GM21390 (cell line): Measurements from ENCODE around the gene MVP.
"Not testable (repeated sequence)": the region's sequence is repeated elsewhere in the genome, so short reads cannot be mapped to it uniquely, and the experiment has no call there.

Experiments used
- ATAC-seq: cut with Tn5 transposase; IDR thresholded peaks from one replicate; pipeline ENCODE4 v1.9.1; 2021; ENCODE audit not compliant: unreplicated experiment

The MVP gene

GRCh38 chr16:29815032-29815721 lies 5.1 kb upstream of the MVP start:
- no peak for ATAC-seq

DNA sequence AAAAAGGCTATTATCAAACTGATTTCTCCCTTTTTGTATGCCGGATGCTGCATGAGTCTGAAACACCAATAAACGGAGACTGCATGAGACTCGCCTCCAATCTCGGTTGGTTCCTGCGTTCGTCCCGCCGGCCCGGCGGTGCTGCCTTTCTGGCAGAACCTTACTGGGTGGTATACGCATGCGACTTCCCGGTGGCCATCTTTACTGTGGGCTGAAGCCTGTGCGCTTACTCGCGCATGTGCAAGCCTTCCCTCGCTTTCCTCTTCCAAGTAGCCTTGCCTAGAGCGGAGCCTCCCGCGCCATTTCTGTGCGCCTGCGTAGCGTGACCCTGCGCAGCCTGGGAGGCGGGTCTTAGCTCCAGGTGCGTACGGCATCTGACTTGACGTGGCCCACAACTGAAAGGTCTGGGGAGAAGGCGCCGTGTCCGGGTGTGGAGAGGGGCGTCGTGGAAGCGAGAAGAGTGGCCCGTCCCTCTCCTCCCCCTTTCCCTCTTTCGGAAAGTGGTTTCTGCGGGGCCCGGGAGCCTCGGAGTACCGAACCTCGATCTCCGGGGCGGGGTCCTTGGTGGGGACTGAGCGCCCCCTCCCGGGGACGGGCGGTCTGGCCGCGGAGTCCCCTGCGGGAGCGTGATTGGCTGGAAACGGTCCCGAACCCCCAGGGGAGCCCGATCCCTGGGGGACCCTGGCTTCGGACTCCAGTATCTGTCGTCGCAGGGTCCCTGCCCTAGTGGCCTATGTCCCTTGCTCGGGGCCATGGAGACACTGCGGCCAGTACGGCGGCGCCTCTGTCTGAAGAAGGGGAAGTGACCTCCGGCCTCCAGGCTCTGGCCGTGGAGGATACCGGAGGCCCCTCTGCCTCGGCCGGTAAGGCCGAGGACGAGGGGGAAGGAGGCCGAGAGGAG lies 4.2 kb upstream of the MVP start, which contains the start of gene PAGR1:
Gene PAGR1, plus strand, starts transcription at position 360 of the 901 bp plus-strand sequence. Its CDS starts 374 bp downstream, at position 734.
- peak; percentile 52 for ATAC-seq

GRCh38 chr16:29816694-29817441 lies 3.4 kb upstream of the MVP start:
- peak; percentile 12 for ATAC-seq

GRCh38 chr16:29818082-29818481 lies 2.2 kb upstream of the MVP start:
- ATAC-seq, result no peak

GRCh38 chr16:29819506-29819905 lies 756 bp upstream of the MVP start:
- ATAC-seq, result no peak

DNA sequence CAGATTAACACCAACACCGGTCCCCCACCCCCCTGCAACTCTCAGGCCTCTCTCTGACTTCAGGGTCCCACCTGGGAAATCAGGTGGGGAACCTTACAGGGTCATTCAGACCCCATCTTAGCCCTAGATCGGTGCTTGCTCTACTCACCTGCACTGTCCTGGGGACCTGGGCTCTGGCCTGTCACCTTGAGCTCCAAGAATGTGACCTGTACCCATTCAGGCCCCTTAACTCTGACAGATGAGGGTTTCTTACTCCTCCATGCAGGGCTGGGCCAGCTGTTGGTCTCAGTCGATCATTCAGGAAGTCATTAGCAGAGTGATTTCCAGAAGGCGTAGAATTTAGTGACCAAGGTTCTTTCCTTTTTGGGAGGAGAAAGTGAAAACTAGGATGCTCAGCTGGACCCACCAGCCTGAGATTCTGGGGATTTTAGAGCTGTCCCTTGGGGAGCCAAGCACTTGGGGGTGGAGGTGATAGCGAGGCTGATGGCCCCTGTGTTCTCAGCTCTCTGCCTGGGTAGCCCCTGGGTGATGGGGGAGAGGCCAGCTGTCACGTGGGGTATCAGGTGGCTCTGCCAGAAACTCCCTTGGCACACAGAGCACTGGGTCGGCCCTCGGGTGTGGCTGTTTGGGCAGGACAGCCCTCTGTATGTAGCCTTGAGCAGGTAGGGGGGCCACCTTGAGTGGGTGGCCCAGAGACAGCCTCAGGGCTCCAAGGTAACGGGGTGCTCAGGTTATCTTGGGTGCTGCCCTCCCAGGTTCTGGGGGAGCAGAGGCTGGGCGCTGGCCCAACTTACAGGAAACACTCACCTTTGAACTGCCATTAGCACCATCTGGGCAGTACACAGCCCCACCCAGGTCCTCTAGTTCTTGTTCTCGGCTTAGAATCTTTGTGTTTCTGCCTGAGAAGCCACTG lies 724 bp downstream of the MVP start:
- peak; percentile 39 for ATAC-seq

DNA sequence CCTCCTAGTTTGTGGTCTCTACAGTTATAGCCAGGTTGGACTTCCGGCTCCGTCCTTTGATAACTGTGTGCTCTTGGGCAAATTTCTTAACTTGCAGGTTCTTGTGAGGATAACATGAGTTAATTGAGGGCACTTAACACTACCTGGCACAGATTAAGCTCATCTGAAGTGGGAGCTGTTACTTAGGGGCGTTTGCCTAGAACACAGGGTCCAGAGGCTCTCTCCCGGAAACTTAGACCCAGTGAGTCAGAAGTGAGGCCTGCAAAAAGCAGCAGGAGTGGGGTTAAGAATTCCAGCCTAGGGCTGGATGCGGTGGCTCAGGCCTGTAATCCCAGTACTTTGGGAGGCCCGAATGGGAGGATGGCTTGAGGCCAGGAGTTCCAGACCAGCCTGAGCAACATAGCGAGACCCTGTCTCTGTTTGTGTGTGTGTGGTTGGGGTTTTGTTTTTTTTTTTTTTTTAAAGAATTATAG lies 1.4 kb downstream of the MVP start:
- no peak for ATAC-seq

DNA sequence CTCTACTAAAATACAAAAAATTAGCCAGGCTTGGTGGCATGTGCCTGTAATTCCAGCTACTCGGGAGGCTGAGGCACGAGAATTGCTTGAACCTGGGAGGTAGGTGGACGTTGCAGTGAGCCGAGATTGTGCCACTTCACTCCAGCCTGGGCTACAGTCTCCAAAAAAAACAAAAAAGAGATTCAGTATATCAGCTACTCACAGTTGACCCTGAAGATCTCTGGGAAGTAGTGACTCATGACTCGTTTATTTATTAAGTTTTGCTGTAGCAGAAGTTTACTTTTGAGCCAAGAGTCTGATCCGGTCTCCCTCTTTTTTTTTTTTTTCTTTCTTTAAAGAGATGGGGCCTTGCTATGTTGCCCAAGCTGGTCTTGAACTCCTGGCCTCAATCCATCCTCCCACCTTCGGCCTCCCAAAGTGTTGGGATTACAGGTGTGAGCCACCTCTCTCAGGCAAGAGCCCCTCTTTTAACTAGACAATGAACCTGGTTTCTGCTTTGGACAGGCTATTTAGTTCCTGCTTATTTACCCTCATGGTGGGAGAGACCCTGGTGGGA lies 4.4 kb downstream of the MVP start:
- ATAC-seq, result no peak

GRCh38 chr16:29825145-29826044 lies 5.1 kb downstream of the MVP start:
- ATAC-seq, result no peak

GRCh38 chr16:29826342-29826695 lies 6.1 kb downstream of the MVP start:
- no peak for ATAC-seq

- ATAC-seq, result no peak
Observed at GRCh38 chr16:29830774-29831173, 10.5 kb downstream of the MVP start.

DNA sequence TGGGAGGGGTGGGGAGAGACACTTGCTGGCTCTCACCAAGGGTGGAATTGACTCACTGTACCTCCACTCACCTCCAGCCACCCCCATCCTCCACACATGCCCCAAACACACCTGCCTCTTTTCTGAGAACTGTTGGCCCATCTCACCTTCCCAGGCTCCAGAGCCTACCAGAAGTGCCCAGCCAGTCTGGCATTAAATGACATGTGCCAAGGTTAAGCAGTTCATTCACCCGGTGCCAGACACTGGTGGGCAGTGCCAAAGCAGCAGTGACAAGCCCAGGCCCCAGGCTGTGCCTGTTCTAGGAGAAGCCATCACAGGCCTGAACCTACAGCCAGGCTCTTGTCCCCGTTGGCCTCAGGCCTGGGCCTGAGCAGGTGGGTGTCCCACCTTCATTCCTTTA lies 11.2 kb downstream of the MVP start:
- ATAC-seq, result no peak

DNA sequence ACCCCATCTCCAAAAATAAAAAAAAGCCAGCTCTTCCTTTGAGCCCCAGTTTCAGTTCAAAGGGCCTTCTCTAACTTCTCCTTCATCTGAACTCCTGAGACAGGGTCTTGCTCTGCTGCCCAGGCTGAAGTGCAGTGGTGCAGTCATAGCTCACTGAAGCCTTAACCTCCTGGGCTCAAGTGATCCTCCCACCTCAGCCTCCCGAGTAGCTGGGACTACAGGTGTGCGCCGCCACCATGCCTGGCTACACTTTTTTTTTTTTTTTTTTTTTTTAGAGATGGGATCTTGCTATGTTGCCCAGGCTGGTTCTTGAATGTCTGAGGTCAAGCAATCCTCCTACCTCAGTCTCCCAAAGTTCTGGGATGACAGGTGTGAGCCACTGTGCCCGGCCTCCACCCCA lies 13.0 kb downstream of the MVP start:
- ATAC-seq, result not testable (repeated sequence)

- no peak for ATAC-seq
Observed at GRCh38 chr16:29834079-29834478, 13.8 kb downstream of the MVP start.

GRCh38 chr16:29835926-29836325 lies 15.7 kb downstream of the MVP start:
- no peak for ATAC-seq

GRCh38 chr16:29836623-29837022 lies 16.4 kb downstream of the MVP start:
- ATAC-seq, result no peak

DNA sequence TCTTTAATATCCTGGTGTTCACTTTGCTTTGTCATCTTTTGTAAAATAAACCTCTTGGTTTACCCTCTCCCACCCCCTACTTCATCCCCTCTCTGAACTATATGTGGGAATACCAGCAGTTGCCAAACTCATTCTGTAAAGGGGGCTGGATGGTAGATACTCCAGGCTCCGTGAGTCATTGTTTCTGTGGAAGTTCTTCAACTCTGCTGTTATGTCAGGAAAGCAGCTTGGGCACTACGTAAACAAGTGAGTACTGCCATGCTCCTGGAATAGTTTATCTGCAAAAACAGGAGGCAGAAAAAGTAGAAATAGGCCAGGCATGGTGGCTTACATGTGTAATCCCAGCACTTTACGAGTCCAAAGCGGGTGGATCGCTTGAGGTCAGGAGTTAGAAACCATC lies 17.6 kb downstream of the MVP start:
- ATAC-seq, result no peak

GRCh38 chr16:29839822-29840221 lies 19.6 kb downstream of the MVP start:
- ATAC-seq, result no peak

GRCh38 chr16:29840240-29840639 lies 20.0 kb downstream of the MVP start:
- ATAC-seq, result no peak
